NCI-H2196 (cell line): ENCODE measurements around the gene EPHB3.

Experiments
- DNase-seq: peaks from one replicate; lab custom pipeline; 2025; ENCODE audit not compliant: unreplicated experiment; lab: John Stamatoyannopoulos, UW

EPHB3 gene

GRCh38 chr3:184543256-184543655 is 18.3 kb upstream of the EPHB3 start:
- DNase-seq, result no peak

- peak; percentile 97 for DNase-seq
These were observed 17.6 kb upstream of the EPHB3 start for GRCh38 chr3:184543843-184544512.

- no peak for DNase-seq
These were observed 17.1 kb upstream of the EPHB3 start for GRCh38 chr3:184544513-184544861.

GRCh38 chr3:184545769-184546168 is 15.8 kb upstream of the EPHB3 start:
- DNase-seq, result no peak

GRCh38 chr3:184546252-184546651 is 15.3 kb upstream of the EPHB3 start:
- no peak for DNase-seq

GRCh38 chr3:184549796-184550577 is 11.6 kb upstream of the EPHB3 start:
- peak; percentile 62 for DNase-seq

- DNase-seq, result no peak
These were observed 10.5 kb upstream of the EPHB3 start for GRCh38 chr3:184551103-184551502.

GRCh38 chr3:184551614-184552256 is 9.8 kb upstream of the EPHB3 start:
- no peak for DNase-seq

- no peak for DNase-seq
These were observed 9.3 kb upstream of the EPHB3 start for GRCh38 chr3:184552296-184552695.

GRCh38 chr3:184552863-184553262 is 8.7 kb upstream of the EPHB3 start:
- no peak for DNase-seq

- DNase-seq, result no peak
These were observed 8.2 kb upstream of the EPHB3 start for GRCh38 chr3:184553385-184553784.

GRCh38 chr3:184554461-184554860 is 7.1 kb upstream of the EPHB3 start:
- no peak for DNase-seq

- no peak for DNase-seq
These were observed 4.8 kb upstream of the EPHB3 start for GRCh38 chr3:184556582-184557347.

GRCh38 chr3:184557348-184557950 is 4.1 kb upstream of the EPHB3 start:
- no peak for DNase-seq

- DNase-seq, result peak; percentile 53
These were observed 2.9 kb upstream of the EPHB3 start for GRCh38 chr3:184558726-184559125.

GRCh38 chr3:184559336-184559735 is 2.2 kb upstream of the EPHB3 start:
- DNase-seq, result peak; percentile 98

- no peak for DNase-seq
These were observed 1.1 kb upstream of the EPHB3 start for GRCh38 chr3:184560531-184560930.

GRCh38 chr3:184561913-184562877 is 610 bp downstream of the EPHB3 start:
- DNase-seq, result peak; percentile 60

GRCh38 chr3:184562878-184563560 is 1.4 kb downstream of the EPHB3 start:
- peak; percentile 41 for DNase-seq
